Embryonic facial prominence (tissue), 1 donor: Measurements from ENCODE around the gene SLC22A7.

Experiments
- DNase-seq: peaks from one replicate; pipeline ENCODE4 v3.0.0-alpha.2; 2016; ENCODE audit errors: extremely low spot score

The SLC22A7 gene

GRCh38 chr6:43297644-43298564 lies at the start of gene SLC22A7:
SLC22A7 (plus strand) TSS chr6:43298260; CDS start chr6:43298359, 99 bp downstream.
- DNase-seq: no peak

- no peak for DNase-seq
Observed at GRCh38 chr6:43248791-43249190, 49.3 kb upstream of the SLC22A7 start.

- no peak for DNase-seq
Observed at GRCh38 chr6:43250992-43251373, 47.1 kb upstream of the SLC22A7 start.

GRCh38 chr6:43253401-43253800 lies 44.7 kb upstream of the SLC22A7 start:
- no peak for DNase-seq

GRCh38 chr6:43254138-43254817 lies 43.8 kb upstream of the SLC22A7 start:
- no peak for DNase-seq

- no peak for DNase-seq
Observed at GRCh38 chr6:43254846-43255245, 43.2 kb upstream of the SLC22A7 start.

GRCh38 chr6:43255408-43256054 lies 42.5 kb upstream of the SLC22A7 start:
- DNase-seq: no peak

- no peak for DNase-seq
Observed at GRCh38 chr6:43256670-43257366, 41.2 kb upstream of the SLC22A7 start.

- no peak for DNase-seq
Observed at GRCh38 chr6:43257367-43258145, 40.5 kb upstream of the SLC22A7 start.

GRCh38 chr6:43258180-43258579 lies 39.9 kb upstream of the SLC22A7 start:
- DNase-seq: no peak

- DNase-seq: no peak
Observed at GRCh38 chr6:43258807-43259686, 39.0 kb upstream of the SLC22A7 start.

- DNase-seq: no peak
Observed at GRCh38 chr6:43260791-43261190, 37.3 kb upstream of the SLC22A7 start.

- no peak for DNase-seq
Observed at GRCh38 chr6:43261198-43261597, 36.9 kb upstream of the SLC22A7 start.

- DNase-seq: no peak
Observed at GRCh38 chr6:43262000-43262779, 35.9 kb upstream of the SLC22A7 start.

- no peak for DNase-seq
Observed at GRCh38 chr6:43262780-43263313, 35.2 kb upstream of the SLC22A7 start.

- no peak for DNase-seq
Observed at GRCh38 chr6:43263314-43264178, 34.5 kb upstream of the SLC22A7 start.

GRCh38 chr6:43264599-43265145 lies 33.4 kb upstream of the SLC22A7 start:
- no peak for DNase-seq

- no peak for DNase-seq
Observed at GRCh38 chr6:43265564-43265963, 32.5 kb upstream of the SLC22A7 start.
